Hypothalamus (tissue), 51 donors: ENCODE results near the gene DYRK1A.

Source experiments
- DNase-seq, 51 donors: peaks; one replicate each; lab custom pipeline; 2025; lab: John Stamatoyannopoulos, UW

DYRK1A gene

GRCh38 chr21:37383784-37384311, 17.3 kb downstream of the DYRK1A start:
- no peak for DNase-seq

GRCh38 chr21:37384416-37384815, 17.8 kb downstream of the DYRK1A start:
- no peak for DNase-seq

DNA sequence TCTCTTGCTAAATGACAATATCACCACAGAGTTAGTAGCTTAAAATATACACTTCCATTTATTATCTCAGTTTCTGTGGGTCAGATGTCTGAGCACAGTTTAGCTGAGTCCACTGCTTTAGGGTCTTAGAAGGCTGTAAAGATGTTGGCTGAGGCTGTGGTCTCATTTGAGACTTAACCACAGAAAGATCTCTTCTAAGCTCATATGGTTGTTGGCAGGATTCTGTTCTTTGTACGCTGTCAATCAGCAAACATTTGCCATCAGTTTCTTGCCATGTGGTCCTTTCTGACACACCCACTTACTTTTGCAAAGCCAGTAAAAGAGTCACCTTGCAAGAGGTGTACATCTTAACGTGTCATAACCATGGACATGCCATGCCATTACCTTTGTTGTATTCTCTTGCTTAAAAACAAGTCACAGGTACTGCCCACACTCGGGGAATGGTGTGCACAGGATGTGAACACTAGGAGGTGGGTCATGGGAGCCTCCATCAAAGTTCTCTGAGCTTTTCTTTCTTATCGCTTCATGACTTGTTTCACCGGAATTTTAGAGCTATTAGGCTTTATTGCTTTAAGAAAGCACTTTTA, 18.7 kb downstream of the DYRK1A start:
- DNase-seq = no peak

- DNase-seq = no peak
Measured at GRCh38 chr21:37386151-37386550, 19.6 kb downstream of the DYRK1A start.

GRCh38 chr21:37389456-37389855, 22.9 kb downstream of the DYRK1A start:
- DNase-seq = no peak

DNA sequence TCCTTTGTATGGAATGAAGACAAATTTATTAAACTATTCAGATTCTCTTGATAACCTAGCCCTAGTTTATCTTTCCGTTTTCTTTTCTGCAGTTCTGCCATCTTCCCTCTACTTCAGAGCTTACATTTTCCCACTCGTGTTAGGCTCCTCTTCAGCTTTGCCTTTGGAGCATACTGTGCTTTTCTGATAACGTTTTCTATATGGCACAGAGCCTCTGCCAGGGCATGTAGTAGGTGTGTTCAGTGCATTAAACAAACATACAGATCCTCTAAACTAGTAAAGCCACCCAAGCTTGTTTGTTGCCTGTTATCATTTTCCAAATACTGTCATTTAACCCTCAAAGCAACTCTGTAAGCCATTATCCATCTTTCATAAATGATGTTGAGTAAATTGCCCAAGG, 25.1 kb downstream of the DYRK1A start:
- DNase-seq = no peak

DNA sequence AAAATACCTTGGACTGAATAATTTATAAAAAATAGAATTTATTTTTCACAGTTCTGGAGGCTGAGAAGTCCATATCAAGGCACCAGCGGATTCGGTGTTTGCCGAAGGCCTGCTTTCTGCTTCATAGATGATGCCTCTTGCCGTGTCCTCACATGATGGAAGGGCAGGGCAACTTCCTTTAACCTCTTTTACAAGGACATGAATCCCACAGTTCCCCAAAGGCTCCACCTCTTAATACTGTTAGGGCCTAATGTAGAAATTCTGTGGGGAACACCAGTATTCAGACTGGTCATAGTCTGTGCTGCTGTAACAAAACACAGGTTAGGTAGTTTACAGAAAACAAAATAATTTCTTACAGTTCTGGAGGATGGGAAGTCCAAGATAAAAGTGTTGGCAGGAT, 25.9 kb downstream of the DYRK1A start:
- no peak for DNase-seq

- no peak for DNase-seq
Measured at GRCh38 chr21:37393030-37393429, 26.5 kb downstream of the DYRK1A start.

DNA sequence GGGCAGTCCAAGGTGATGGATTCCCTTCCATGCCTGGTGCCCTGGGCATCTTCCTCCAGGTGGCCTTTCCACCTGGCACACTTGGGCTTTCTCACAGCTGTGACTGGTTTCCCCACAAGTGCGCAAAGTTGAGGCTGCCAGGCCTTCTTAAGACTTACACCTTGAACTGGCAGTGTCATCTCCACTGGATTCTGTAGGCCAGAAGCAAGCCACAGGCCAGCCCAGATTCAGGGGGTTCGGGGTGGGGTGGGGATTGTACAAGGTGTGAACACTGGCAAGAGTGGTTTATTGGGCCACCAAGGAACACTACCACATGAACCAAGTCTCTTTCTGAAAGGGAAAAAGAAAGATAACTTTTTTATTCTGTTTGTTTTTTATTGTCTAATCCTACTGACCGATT, 27.2 kb downstream of the DYRK1A start:
- no peak for DNase-seq

GRCh38 chr21:37395961-37396360, 29.4 kb downstream of the DYRK1A start:
- DNase-seq = no peak

DNA sequence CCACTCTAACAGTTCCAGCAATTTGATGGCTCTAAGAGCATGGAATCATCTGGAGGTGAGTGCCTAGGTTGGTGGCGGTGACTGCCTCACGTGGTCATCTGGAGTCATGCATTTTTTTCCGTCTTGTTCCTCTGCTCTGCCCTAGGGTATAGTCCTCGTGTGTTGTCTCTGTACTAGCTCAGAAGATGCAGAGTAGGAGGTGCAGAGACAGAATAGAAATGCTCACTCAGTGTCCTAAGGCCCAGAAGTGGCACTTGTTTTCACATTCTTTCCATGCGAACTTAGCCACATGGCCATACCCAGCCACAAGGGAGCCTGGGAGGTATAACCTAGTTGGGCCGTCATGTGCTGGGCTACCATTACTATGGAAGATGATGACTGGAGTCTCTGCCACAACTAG, 30.3 kb downstream of the DYRK1A start:
- DNase-seq = no peak

GRCh38 chr21:37398697-37399096, 32.1 kb downstream of the DYRK1A start:
- DNase-seq = no peak

GRCh38 chr21:37402251-37402867, 35.8 kb downstream of the DYRK1A start:
- no peak for DNase-seq

DNA sequence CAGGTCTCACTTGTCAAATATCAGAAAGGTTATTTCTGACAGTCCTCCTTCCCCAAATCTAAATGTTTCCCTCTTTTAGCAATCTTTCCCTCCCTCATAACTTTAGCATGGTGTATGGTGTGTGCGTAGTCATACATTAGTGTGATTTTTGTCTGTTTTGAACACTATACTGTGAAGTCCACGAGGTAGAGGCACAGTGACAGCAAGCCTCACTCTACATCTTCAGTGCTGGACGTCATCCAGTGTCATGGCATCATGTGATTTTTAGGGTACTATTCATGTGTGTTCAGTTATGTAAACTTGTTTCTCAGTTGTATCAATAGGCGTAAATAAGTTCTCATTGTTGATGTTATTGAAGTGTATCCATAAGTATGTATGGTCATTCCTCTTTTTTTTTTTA, 39.1 kb downstream of the DYRK1A start:
- DNase-seq = no peak

DNA sequence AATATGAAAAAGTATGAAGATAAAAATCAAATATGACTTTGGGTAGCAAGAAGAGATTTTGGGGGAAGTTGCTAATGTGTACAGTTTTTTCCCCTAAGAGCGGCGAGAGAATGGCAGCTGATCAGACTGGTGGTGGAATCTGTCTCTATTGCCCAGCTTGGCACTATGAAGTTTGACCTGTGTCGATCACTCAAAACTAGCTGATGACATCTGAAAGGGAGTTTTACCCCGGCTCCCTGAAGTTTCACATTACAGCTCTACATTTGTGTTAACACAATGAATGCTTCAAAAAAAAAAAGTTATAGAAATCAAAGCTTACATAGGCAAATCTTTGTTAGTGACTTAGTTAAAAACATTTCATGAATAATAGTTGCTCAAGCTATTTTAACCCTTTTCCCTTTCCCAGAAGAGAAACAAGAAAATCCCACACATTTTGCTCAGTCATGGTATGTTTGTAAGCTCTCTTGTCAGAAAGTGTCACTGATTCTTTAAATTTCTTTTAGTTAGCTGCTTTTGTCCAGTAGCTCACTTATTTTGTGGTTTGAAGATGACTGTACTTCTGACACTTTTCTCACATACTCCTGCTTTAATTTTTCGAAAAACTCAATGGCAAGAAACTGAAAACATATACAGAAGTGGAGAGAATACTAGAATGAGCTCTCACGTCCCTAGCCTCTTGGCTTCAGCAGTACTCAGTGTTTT, 41.3 kb downstream of the DYRK1A start:
- no peak for DNase-seq

- no peak for DNase-seq
Measured at GRCh38 chr21:37408464-37409193, 42.1 kb downstream of the DYRK1A start.

GRCh38 chr21:37410639-37411038, 44.1 kb downstream of the DYRK1A start:
- DNase-seq = no peak

DNA sequence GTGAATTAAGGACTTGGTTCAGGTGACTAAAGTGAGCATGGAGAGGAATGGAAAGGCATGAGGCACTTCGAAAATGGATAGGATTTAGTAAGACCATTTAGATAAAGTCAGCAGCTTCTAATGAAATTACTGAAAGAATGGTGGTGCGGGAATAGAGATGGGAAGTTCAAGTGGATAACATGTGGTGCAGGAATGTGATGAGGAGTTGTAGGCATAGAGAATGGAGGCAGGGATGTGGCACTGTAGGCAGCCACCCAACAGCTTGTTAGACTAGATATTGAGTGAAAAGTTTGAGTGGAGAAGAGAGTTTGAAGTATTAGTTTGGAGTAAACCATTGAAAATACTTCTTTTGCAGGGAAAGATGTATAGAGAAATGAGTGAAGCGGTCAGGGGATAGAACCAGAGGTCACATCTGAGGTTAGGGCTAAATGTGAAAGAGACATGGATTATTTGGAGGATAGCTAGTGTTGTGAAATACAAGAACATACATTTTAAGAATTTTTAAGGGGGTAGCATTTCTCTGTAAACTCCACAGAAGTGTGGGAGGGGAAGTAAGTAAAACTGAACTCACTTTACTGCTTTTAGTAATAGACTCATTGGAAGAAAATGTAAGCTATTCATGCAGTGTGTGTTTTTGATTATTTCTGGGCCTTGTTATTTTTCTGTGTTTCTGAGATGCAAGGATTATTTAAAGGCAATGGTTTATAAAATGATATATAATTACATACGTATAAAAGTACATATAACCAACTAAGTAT, 46.2 kb downstream of the DYRK1A start:
- no peak for DNase-seq

DNA sequence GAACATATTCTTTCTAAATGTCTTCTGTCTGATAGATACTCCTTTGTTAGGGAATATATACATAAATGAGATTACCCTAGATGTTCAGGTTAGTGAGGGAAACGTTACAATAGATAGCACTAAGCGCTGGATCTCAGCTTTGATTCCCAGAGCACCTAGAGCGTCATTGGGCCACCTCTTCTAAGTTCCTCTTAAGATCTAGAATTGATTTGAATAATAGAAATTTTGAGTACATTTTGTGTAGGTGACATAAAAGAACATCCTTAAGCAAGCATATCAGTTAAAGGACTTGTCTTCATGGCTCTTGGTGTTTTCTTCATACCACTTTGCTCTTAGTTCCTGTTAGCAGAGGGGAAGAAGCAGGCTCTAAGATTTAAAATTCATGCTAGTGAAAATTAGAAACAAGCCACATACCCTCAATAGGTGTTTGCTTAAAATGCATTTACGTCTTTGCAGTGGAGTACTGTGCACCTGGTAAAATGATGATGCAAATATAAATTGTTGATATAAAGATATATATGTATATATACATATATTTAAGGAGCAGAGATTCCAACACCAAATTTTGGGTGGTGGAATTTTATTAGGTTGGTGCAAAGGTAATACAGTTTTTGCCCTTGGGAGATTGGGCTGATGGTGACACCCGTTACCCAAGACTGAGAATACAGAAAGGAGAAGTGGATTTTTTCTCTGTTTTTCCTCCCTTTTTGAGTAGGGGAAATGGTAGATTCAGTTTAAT, 47.1 kb downstream of the DYRK1A start:
- DNase-seq = no peak
